Measurements from ENCODE around the gene KLHL15. TPM values are rescaled to one million over a fixed set of nuclear protein-coding genes. Genes with fewer than 3 reads are reported as not detected.
"Not testable (repeated sequence)": the region's sequence is repeated elsewhere in the genome, so short reads cannot be mapped to it uniquely, and the experiment has no call there.

KLHL15 gene
- total and polyA plus RNA-seq, 3 experiments from 2014 or later: 3.6 to 8.7 (median 8.6) TPM

GRCh38 chrX:23965630-23966029 is 61.4 kb downstream of the KLHL15 start:
- H3K27ac ChIP-seq (ENCODE audit: low read depth, low read length); H3K36me3 ChIP-seq (ENCODE audit: insufficient read depth, low read length); H3K36me3 Mint-ChIP-seq; POLR2A ChIA-PET; H3K4me1 Mint-ChIP-seq; H3K9me3 Mint-ChIP-seq; H3K27ac Mint-ChIP-seq; H3K9me3 ChIP-seq (ENCODE audit: low read length); H3K4me3 Mint-ChIP-seq; H3K27me3 ChIP-seq (ENCODE audit: insufficient read depth, low read length, poor library complexity, severe bottlenecking); H3K4me3 ChIP-seq (ENCODE audit: low read length); CTCF ChIA-PET; H3K4me1 ChIP-seq (ENCODE audit: insufficient read depth, low read length); DNase-seq: not testable (repeated sequence)
- H3K27me3 Mint-ChIP-seq: peaks cover 0 to 12% of the 10 kb centered on the region in 2 donors

- peaks cover 0 to 2% (median 0%) of the 10 kb centered on the region in 5 donors for H3K9me3 Mint-ChIP-seq
- Histone ChIP-seq H3K27ac (ENCODE audit: low read depth, low read length) (no peak overlapping the region), H3K4me1 (ENCODE audit: insufficient read depth, low read length) (no peaks in the 10 kb centered on the region), H3K9me3 (ENCODE audit: low read length) (no peaks in the 10 kb centered on the region), H3K27me3 (ENCODE audit: insufficient read depth, low read length, poor library complexity, severe bottlenecking) (no peaks in the 10 kb centered on the region), H3K4me3 (ENCODE audit: low read length) (no peak overlapping the region), H3K36me3 (ENCODE audit: insufficient read depth, low read length) (no peaks in the 10 kb centered on the region)
- no peaks in the 10 kb centered on the region for H3K4me1 Mint-ChIP-seq
- H3K27ac Mint-ChIP-seq: no peak overlapping the region
- no peak for DNase-seq
- H3K27me3 Mint-ChIP-seq: peaks cover 0 to 12% of the 10 kb centered on the region in 2 donors
- CTCF ChIA-PET: interaction anchor here (1.2 kb wide), 1 partner anchor 37 kb away, joined by 3 read pairs; no protein-coding TSS in a partner anchor
- POLR2A ChIA-PET: no interaction called here
- no peak overlapping the region for H3K4me3 Mint-ChIP-seq
- no peaks in the 10 kb centered on the region for H3K36me3 Mint-ChIP-seq
Observed at GRCh38 chrX:23964191-23964590, 62.8 kb downstream of the KLHL15 start.

DNA sequence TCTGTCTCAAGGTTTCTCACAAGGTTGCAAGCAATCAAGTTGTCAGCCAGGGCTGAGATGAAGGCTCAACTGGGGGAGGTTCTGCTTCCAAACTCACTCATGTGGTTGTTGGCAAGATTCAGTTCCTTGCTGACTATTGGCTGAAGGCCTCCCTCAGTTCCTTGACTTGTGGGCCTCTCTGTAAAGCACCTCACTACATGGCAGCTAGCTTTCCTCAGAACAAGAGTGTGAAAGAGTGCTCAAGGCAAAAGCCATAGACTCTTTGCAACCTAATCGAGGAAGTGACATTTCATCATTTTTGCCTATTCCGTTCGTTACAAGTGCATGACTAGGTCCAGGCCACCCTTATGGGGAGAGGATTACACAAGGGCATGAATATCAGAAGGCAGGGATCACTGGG is 67.2 kb downstream of the KLHL15 start:
- CTCF ChIA-PET: interaction anchor here (1.2 kb wide), 1 partner anchor 95 kb away, joined by 4 read pairs; the partner anchor contains the start of gene EIF2S3

GRCh38 chrX:23954396-23954795 is 72.6 kb downstream of the KLHL15 start:
- H3K27me3 Mint-ChIP-seq: peaks cover 0 to 2% of the 10 kb centered on the region in 2 donors
- no peaks in the 10 kb centered on the region for H3K36me3 ChIP-seq (ENCODE audit: insufficient read depth, low read length)
- H3K9me3 Mint-ChIP-seq: no peaks in the 10 kb centered on the region
- H3K27ac ChIP-seq (ENCODE audit: low read depth, low read length): no peak overlapping the region
- H3K36me3 Mint-ChIP-seq: no peaks in the 10 kb centered on the region
- H3K4me3 ChIP-seq (ENCODE audit: low read length): no peak overlapping the region
- no peak for DNase-seq
- no peaks in the 10 kb centered on the region for H3K9me3 ChIP-seq (ENCODE audit: low read length)
- H3K4me1 Mint-ChIP-seq: peaks cover 21 to 35% (median 31%) of the 10 kb centered on the region in 3 donors
- peaks cover 16% of the 10 kb centered on the region for H3K4me1 ChIP-seq (ENCODE audit: insufficient read depth, low read length)
- peak overlapping the region in 2 of 7 donors; percentile 37 to 40 for H3K4me3 Mint-ChIP-seq
- peak overlapping the region in 6 of 8 donors; percentile 21 to 92 (median 58) for H3K27ac Mint-ChIP-seq
- CTCF ChIA-PET: interaction anchor here (1.0 kb wide), 1 partner anchor 23 kb away, joined by 4 read pairs; no protein-coding TSS in a partner anchor
- POLR2A ChIA-PET: no interaction called here
- no peaks in the 10 kb centered on the region for H3K27me3 ChIP-seq (ENCODE audit: insufficient read depth, low read length, poor library complexity, severe bottlenecking)

More for the DNA sequence above, 67.2 kb downstream of the KLHL15 start:
- Histone ChIP-seq H3K27ac (ENCODE audit: low read depth, low read length) (no peak overlapping the region), H3K36me3 (ENCODE audit: insufficient read depth, low read length) (no peaks in the 10 kb centered on the region), H3K4me1 (ENCODE audit: insufficient read depth, low read length) (no peaks in the 10 kb centered on the region), H3K27me3 (ENCODE audit: insufficient read depth, low read length, poor library complexity, severe bottlenecking) (no peaks in the 10 kb centered on the region), H3K4me3 (ENCODE audit: low read length) (no peak overlapping the region), H3K9me3 (ENCODE audit: low read length) (no peaks in the 10 kb centered on the region)
- POLR2A ChIA-PET: no interaction called here
- H3K4me1 Mint-ChIP-seq: peaks cover 0 to 3% (median 1%) of the 10 kb centered on the region in 3 donors
- peak overlapping the region in 1 of 8 donors; percentile 33 for H3K27ac Mint-ChIP-seq
- H3K9me3 Mint-ChIP-seq: peaks cover 0 to 2% (median 0%) of the 10 kb centered on the region in 5 donors
- DNase-seq: peak in 1 of 5 donors; percentile 36
- H3K27me3 Mint-ChIP-seq: peaks cover 0 to 4% of the 10 kb centered on the region in 2 donors
- H3K4me3 Mint-ChIP-seq: no peak overlapping the region
- H3K36me3 Mint-ChIP-seq: no peaks in the 10 kb centered on the region

DNA sequence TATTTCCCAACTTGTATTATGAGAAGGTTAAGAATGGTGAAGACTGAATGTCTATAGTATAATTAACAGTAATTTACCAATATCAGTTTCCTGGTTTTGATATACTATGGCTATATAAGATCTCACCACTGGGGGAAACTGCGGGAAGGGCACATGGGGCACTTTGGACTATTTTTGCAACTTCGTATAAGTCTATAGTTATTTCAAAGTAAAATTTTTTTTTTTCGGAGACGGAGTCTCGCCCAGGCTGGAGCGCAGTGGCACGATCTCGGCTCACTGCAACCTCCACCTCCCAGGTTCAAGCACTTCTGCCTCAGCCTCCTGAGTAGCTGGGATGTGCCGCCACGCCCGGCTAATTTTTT is 73.1 kb downstream of the KLHL15 start:
- peak overlapping the region; percentile 72 for H3K4me3 ChIP-seq (ENCODE audit: low read length)
- CTCF ChIA-PET: no interaction called here

GRCh38 chrX:23952984-23953907 is 73.7 kb downstream of the KLHL15 start:
- ChIA-PET CTCF (interaction anchor here (1.1 kb wide), 1 partner anchor 101 kb away, joined by 7 read pairs; the partner anchor contains the start of gene EIF2S3), POLR2A (interaction anchor here (0.8 to 1.2 kb wide), 3 partner anchors 39 to 170 kb away, joined by 3 to 8 read pairs (median 3); partner anchors contain the start of genes EIF2S3 and SAT1)
- Mint-ChIP-seq H3K27ac (peak overlapping the region; percentile 59 to 93 (median 75)), H3K9me3 (no peaks in the 10 kb centered on the region), H3K4me1 (peaks cover 21 to 40% (median 28%) of the 10 kb centered on the region in 3 donors), H3K4me3 (peak overlapping the region; percentile 72 to 91 (median 80)), H3K36me3 (peaks cover 0 to 2% (median 0%) of the 10 kb centered on the region in 3 donors), H3K27me3 (peaks cover 0 to 2% of the 10 kb centered on the region in 2 donors)
- Histone ChIP-seq H3K36me3 (ENCODE audit: insufficient read depth, low read length) (no peaks in the 10 kb centered on the region), H3K4me3 (ENCODE audit: low read length) (peak overlapping the region; percentile 72), H3K4me1 (ENCODE audit: insufficient read depth, low read length) (peaks cover 16% of the 10 kb centered on the region), H3K27me3 (ENCODE audit: insufficient read depth, low read length, poor library complexity, severe bottlenecking) (no peaks in the 10 kb centered on the region), H3K9me3 (ENCODE audit: low read length) (no peaks in the 10 kb centered on the region), H3K27ac (ENCODE audit: low read depth, low read length) (peak overlapping the region; percentile 76)
- peak; percentile 6 to 50 (median 48) for DNase-seq

More for the DNA sequence above, 73.1 kb downstream of the KLHL15 start:
- Mint-ChIP-seq H3K4me1 (peaks cover 21 to 35% (median 31%) of the 10 kb centered on the region in 3 donors), H3K27ac (peak overlapping the region; percentile 59 to 93 (median 75)), H3K9me3 (no peaks in the 10 kb centered on the region), H3K36me3 (no peaks in the 10 kb centered on the region), H3K4me3 (peak overlapping the region; percentile 72 to 91 (median 80)), H3K27me3 (peaks cover 0 to 2% of the 10 kb centered on the region in 2 donors)
- Histone ChIP-seq H3K36me3 (ENCODE audit: insufficient read depth, low read length) (no peaks in the 10 kb centered on the region), H3K27me3 (ENCODE audit: insufficient read depth, low read length, poor library complexity, severe bottlenecking) (no peaks in the 10 kb centered on the region), H3K9me3 (ENCODE audit: low read length) (no peaks in the 10 kb centered on the region), H3K4me1 (ENCODE audit: insufficient read depth, low read length) (peaks cover 16% of the 10 kb centered on the region), H3K27ac (ENCODE audit: low read depth, low read length) (peak overlapping the region; percentile 76)
- peak in 1 of 5 donors; percentile 6 for DNase-seq
- POLR2A ChIA-PET: interaction anchor here (0.8 kb wide), 1 partner anchor 171 kb away, joined by 3 read pairs; the partner anchor contains the start of gene SAT1

- peaks cover 16% of the 10 kb centered on the region for H3K4me1 ChIP-seq (ENCODE audit: insufficient read depth, low read length)
- peaks cover 0 to 2% of the 10 kb centered on the region in 2 donors for H3K27me3 Mint-ChIP-seq
- H3K9me3 ChIP-seq (ENCODE audit: low read length): no peaks in the 10 kb centered on the region
- CTCF ChIA-PET: interaction anchor here (1.1 kb wide), 1 partner anchor 102 kb away, joined by 7 read pairs; the partner anchor contains the start of gene EIF2S3
- H3K27me3 ChIP-seq (ENCODE audit: insufficient read depth, low read length, poor library complexity, severe bottlenecking): no peaks in the 10 kb centered on the region
- peak overlapping the region; percentile 76 for H3K27ac ChIP-seq (ENCODE audit: low read depth, low read length)
- DNase-seq: no peak
- H3K9me3 Mint-ChIP-seq: no peaks in the 10 kb centered on the region
- peak overlapping the region in 4 of 8 donors; percentile 54 to 90 (median 70) for H3K27ac Mint-ChIP-seq
- peaks cover 0 to 5% (median 0%) of the 10 kb centered on the region in 3 donors for H3K36me3 Mint-ChIP-seq
- H3K4me3 Mint-ChIP-seq: peak overlapping the region in 6 of 7 donors; percentile 72 to 91 (median 80)
- POLR2A ChIA-PET: interaction anchor here (0.9 to 1.2 kb wide), 2 partner anchors 40 to 102 kb away, joined by 3 to 8 read pairs; partner anchors contain the start of gene EIF2S3
- peak overlapping the region; percentile 72 for H3K4me3 ChIP-seq (ENCODE audit: low read length)
- H3K36me3 ChIP-seq (ENCODE audit: insufficient read depth, low read length): no peaks in the 10 kb centered on the region
- peaks cover 21 to 40% (median 28%) of the 10 kb centered on the region in 3 donors for H3K4me1 Mint-ChIP-seq
Observed at GRCh38 chrX:23952391-23952790, 74.6 kb downstream of the KLHL15 start.
